HK-2 (cell line): ENCODE results near the gene PLXNC1.

Experiments used
- DNase-seq: peaks from one replicate; pipeline ENCODE4 v3.0.0-alpha.2; 2018; ENCODE audit not compliant: unreplicated experiment

Gene PLXNC1

DNA sequence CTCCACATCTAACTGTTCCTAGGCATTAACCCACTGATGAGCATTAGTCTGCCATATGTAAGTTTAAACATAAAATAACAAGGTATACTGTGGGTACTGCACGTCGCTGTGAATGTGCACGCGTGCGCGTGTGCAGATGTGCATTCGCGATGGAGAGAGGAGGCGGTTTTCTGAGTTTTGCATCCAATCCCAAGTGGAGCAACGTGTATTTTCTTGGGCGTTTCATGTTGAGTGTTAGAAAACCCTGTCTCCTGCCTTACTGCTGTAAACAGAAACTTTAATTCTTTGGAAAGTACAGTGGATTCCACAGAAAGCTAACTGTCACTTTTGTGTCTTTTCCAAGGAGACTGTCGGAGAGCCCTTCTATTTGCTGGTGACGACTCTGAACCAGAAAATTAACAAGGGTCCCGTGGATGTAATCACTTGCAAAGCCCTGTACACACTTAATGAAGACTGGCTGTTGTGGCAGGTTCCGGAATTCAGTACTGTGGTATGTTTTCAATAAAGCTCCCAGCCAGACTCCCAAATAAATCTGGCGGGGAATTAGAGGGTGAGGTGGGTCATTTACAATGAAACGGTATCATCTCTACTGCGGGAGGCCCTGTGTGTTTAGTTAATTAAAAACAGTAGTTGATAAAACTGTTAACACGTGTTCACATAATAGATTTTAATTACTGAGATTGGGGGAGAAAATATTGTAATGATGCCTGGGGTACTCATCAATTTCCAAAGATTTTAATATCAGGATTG lies 116.5 kb downstream of the PLXNC1 start:
- DNase-seq: no peak

DNA sequence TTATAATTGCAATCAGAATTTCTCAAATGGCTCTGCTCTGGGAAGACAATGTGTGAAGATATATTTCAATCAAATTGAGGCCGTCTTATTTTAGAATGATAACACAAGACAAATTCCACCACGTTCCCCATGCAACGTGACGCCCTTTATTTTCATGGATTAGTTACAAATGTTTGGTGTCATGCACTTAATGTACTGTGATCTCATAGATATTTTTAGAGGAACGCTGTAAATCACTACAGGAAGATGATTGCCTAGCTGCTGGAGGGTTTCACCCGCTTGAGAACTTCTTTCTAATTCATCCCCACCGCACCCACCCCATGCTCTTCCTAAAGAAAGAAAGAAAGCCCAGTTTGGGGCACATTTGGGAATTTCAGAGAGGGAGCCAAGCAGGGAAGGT lies 117.2 kb downstream of the PLXNC1 start:
- no peak for DNase-seq

DNA sequence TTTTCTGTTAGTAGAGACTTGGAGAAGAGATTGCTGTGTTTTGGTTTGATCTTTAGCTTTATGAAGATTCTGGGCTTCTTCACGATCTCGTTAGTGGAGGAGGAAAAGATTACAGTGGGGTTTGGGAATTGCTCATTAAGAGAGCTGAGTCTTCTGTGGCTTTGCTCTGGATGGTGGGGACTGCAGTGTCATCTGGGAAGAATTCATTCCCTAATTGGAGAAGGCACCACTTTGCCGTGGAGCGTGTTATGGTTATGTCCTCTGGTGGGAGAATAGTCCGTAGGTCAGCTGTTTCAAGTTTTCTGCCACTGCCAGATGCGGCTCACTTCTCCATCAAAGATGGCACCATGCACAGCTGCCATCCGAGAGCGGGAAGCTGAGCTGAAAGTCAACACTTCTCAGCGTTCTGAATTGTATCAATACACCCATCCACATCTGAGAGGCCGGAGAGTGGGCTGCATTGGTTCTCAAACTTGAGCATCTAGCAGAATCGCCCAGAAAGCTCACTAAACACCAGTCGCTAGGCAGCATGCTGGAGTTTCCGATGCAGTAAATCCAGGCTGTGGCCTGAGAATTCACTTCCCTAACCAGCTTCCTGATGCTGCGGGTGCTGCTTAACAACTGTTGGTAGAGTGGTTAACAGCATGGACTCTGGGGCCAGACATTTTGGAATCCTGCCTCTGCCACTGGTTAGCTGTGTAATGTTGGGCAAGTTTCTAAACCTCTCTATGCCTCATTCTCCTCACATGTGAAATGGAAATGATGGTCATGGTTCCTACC lies 117.8 kb downstream of the PLXNC1 start:
- no peak for DNase-seq

DNA sequence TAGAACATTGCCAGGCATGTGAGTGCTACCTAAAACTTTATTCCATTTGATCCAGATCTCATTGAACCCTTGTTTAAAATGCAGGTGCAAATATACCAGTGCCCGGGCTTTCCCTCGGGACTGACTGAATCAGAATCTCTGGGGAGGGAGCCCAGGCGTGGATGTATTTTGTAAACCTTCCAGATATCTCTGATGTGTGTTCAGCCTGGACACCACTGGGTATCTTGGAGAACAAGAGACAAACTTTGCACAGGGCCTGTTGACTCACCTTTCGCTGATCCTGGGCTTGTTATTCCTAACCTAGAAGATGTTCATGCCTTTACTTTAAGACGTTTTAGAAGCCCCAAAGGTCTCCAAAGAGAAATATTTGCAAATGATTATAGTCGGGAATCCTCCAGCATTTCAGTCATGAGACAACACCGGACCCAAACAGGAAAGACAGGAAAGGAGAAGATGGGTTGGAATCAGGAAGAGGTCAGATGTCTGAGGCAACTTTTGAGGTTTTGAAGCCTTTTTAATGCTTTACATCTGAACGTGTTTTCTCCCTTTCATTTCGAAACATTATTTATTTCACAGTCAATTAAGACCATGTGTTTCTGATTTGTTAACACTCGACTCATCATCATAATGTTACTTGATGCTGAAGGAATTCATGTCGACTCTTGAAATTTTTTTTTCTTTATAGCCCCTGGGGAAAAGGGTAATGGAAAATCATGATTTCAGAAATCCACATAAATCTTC lies 118.6 kb downstream of the PLXNC1 start:
- DNase-seq: no peak

DNA sequence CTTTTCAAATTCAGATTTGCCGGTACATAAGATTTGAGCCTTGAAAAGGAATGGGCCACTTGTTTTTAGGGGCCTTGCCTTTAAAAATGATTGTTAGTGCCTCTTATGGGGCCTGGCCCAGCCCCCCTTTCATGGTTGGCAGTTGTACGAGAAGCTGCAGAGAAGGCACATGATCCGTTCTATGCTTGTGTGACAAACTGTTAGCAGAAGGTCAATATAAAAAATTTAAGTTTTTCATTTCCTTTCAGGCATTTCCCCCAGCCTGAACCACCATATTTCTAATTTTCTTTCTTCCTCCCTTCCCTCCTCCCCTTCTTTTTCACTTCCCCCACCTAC lies 119.1 kb downstream of the PLXNC1 start:
- DNase-seq: no peak

DNA sequence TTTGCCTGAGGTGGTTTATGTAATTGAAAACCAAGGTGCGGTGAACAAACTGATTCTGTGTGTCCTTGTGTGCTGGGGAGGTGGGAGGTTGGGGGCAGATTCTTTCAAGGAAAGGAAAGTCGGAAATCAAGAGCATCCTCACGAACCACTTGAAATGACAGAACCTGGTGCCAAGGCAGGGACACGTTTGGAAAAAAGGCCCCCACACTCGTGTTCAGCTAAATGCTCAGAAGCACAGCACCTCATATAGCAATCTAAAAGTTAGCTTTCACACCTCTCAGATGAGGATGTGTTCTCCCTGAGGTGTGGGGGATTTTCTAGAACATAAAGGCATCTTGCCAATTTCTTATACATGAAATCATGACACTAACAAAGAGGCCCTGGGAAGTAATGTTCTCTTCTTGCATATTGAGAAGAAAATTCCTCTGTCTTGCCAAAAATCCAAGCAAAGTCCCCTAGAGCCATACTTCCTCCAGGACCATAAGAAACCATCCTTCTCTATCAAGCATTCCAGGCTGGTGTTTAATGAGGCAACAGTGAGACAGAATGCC lies 119.6 kb downstream of the PLXNC1 start:
- DNase-seq: no peak

DNA sequence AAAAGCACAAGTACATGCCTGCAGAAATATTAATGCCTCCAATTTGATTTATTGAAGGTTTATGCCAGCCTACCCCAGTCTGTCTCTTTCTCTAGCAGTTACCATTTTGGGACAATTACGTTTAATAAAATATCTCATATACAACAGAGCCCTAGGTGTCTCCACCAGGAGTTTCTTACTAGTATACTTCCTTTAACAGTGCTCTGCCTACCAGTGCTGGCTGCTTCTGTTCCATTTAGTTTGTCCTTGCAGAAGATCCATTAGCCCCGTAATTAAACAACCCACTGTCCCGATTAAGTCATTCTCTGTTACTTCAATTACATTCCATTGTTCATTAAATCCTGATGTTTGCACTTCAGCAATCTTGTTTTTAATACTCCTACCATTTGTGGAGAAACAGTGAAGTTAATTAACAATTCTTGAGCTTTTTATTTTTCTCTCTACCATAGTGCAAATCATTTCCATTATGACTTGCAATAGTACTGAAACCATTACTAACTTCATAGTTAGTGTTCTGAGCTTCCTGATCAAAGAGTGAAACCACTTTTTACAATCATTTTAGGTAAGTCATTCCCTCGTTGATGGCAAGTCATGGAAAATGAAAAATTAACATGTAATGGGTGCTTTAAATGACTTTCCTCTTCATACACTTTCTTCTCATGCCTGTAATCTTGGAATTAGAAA lies 121.1 kb downstream of the PLXNC1 start:
- DNase-seq: no peak

DNA sequence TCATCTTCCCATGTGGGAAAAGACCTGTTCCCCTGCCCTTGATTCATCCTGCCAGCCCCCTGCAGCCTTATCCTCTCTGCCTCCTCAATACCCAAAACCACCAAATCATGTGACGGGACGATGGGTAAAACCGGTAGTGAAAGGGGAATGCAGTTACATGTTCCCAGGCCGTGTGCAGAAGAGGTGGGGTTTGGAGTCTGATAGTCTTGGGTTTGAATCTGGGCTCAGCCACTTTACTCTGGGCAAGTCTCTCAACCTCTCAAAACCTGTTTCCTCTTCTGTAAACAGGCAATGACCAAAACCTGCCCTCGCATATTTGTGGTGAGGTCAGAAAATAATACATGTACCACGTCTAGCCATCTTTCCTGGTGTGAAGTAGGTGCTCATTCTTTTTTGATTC lies 123.0 kb downstream of the PLXNC1 start:
- no peak for DNase-seq

DNA sequence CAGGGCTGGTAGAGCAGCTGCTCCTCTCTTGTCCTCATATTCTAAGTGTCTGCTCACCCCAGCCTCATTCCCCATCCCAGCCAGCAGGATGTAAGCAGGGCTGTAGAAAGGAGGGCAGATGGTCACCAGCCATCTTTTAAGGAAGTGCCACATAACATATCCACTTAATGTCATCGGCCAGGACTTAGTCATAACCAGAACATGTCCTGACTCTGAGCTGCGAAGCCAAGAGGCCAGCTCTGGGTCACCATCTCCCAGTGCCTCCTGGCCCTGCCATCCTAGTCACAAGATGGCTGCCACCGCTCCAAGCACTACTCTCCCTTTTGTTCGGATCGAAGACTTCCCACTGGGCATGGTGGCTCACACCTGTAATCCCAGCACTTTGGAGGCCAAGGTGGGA lies 123.9 kb downstream of the PLXNC1 start:
- no peak for DNase-seq

DNA sequence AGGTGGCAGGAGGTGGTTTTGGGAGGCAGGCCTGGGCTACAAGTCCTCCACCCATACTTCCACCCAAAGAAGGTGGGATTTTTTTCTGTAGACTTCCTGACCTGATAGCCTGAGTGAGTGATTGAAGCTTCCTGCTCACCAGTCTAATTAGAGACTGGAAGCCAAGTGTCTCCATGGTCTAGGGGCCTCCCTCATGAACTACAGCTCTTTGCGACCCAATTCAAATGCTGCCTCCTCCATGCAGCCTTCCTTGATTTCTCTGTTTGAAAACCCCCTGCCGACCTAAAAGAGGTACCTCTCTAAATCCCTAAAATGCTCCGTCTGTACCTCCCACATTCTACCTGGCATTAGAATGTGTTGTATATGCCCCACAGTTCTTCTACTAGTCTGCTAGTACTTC lies 124.9 kb downstream of the PLXNC1 start:
- DNase-seq: no peak

DNA sequence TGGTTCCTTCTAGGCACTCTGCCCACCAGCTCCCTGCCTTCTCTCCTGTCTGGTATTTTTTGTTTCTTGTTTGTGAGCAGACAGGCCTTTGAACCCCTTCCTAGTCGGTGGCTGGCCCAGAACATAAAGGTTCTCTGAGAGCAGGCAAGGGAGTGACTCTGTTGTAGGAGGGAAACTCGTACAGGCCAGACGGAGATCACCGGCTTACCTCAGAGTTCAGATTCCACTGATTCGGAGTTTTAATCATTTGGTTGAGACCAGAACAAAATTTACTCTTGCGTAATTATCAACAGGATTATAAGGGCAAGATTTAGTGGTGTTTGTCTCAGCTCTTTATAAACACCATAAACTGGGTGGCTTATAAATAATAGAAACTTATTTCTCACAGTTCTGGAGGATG lies 128.3 kb downstream of the PLXNC1 start:
- DNase-seq: no peak

DNA sequence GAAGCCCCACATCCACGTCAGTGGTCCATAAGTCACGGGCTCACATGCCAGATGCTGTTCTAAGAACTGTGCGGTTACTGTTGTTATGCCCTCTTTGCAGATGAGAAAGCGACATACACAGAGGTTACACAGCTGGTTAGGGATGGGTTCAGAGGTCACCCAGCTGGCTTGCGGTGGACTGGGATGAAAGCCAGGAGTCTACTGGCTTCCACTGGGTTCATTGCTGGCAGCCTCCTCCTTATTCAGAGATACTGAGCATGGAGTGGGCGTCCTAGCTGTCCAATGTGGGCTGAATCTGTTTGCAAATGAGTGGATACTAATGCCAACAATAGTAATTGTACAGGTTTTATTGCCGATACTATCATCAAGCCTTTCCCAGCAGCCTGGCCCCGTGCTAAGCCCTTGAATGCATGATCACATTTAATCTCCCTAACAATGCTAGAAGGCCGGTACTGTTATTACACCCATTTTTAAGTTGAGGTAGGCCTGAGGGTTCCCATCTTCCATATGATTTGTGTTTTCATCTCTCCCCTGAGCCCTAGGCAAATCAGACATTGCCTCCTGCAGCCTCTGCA lies 129.1 kb downstream of the PLXNC1 start:
- no peak for DNase-seq

DNA sequence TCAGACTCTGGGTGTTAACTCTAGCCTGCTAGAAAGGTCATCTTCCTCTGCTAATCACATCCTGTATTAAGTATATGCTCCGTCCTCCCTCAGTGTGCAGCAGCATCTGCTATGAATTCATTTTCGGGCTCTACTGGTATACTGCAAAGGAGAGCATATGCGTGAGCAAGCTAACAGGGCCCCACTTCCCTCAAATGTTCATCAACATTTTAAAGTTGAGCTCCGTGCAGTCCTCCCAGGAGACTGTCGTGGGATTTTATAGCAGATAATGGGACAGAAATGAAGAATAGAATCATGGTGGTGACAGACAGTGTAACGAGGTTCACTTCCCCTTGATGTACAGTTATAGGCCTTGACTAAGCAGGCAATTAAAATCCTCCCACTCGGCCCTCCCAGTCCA lies 131.7 kb downstream of the PLXNC1 start:
- no peak for DNase-seq

DNA sequence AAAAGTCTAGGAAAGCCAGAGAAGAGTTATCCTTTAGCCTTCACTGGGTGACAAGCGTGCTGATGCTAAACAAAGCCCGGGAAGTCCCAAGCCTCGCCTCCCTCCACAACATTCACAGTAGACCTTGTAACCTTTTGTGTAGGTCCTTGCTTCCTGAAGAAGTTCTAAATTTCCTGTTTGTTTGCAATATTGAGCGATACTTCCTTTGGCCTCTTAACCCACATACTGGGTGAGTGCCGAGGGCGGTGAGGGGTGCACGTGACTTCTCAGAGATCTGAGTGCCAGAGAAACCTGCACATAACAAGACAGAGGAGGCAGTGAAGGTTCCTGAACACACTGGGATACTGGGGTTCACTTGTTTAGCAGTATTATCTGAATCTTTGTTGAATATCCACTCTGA lies 134.3 kb downstream of the PLXNC1 start:
- no peak for DNase-seq

DNA sequence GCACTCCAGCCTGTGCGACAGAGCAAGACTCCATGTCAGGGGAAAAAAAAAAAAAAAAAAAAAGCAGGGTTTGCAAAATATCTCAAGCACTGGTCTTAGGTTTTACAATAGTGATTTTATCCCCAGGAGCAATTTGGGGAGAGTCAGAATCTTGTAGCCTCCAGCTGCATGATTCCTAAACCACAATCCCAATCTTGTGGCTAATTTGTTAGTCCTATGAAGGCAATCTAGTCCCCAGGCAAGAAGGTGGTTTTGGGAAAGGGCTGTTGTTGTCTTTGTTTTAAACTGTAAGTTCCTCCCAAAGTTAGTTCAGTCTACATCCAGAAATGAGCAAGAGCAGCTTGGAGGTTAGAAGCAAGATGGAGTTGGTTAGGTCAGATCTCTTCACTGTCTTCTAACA lies 135.7 kb downstream of the PLXNC1 start:
- DNase-seq: no peak

DNA sequence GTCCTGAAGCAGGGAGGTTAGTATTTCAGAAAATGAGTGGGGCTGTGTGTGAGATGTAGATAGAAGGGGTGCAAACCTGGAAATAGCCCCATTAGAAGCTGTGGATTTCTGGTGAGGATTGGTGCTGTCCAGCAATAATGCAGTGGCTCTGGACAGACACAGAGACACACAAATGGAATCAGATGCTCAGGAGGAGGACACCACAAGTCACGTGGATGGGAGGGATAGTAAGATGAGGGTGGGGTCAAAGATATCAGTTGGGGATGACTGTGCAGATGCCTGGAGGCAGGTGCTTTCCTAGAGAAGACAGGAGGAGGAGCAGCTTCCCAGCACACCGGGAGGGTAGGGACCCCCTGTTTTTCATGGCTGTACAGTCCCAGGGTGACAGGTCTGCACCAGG lies 136.5 kb downstream of the PLXNC1 start:
- DNase-seq: no peak

DNA sequence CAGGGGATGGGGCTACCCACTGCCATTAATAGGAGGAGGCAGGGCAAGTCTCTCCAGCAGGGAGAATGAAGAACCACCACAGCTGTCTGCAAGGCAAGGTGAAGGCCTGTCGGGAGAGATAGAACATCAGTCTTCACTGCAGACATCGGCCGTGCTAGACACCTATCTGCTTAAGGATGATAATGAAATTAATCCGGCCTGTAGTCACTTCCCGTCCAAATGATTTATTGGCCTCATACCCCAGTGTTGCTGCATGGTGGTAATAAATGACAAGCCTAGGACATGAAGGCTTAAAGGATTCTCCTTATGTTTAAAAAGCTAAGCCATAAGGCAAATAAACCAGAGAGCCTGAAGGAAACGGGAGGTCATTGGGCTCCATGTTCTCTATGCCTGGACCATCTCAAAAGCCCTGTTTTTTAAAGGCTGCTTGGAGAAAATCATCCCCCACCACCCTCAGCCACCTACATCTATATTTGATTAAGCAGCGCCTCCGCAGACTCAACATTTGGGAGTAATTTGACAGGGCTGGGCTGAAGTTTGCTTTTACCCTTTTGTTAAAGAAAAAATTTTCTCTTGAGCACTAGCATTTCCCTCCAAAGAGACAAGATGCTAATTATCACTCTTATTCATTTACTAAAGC lies 137.7 kb downstream of the PLXNC1 start:
- DNase-seq: no peak

DNA sequence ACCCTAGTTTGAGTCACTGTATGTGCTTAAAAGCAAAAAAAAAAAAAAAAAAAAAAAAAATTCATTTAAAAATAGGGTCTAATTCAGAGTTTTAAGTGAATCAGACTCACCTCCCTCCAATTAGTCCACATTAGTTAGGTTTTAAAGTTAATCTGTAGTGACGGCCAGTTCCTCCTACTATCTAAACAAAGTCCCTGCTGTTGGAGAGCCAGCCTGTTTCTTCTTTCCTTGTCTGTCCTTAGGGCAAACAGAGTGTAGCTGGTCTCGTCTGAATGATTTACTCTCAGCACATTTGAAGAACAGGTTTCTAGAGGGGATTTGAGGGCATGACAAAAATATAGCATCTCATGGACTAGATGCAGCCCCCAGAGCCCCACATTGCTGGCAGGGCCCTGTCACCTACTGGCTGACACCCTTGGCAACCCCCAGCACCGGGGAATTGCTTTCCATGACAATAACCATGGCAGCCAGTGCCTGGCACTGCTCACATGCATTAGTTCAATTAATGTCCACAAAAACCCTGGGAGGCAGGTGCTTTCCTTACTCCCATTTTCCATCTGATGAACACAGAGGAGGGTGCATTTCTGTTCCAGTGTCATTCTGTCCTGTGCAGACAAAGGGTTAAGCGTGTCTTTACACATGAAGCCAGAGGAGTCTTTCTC lies 138.3 kb downstream of the PLXNC1 start:
- no peak for DNase-seq

DNA sequence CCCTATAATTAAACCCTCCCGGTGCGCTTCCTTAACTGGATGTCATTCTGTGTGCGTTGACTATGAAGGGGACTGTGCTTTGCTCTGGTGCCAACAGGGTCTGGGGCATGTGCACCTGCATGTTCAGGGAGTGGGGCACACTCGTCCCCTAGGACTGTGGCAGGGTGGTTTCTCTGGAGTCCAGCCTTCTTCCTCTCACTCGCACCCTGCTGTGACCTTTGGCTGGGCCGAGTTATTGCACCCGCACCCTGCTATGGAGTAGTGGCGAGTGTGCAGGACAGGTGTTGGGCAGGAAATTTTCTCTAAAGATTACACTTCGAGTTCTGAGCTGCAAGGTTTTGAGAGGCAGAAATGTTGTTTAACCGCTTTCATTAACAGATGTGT lies 138.9 kb downstream of the PLXNC1 start:
- DNase-seq: no peak

DNA sequence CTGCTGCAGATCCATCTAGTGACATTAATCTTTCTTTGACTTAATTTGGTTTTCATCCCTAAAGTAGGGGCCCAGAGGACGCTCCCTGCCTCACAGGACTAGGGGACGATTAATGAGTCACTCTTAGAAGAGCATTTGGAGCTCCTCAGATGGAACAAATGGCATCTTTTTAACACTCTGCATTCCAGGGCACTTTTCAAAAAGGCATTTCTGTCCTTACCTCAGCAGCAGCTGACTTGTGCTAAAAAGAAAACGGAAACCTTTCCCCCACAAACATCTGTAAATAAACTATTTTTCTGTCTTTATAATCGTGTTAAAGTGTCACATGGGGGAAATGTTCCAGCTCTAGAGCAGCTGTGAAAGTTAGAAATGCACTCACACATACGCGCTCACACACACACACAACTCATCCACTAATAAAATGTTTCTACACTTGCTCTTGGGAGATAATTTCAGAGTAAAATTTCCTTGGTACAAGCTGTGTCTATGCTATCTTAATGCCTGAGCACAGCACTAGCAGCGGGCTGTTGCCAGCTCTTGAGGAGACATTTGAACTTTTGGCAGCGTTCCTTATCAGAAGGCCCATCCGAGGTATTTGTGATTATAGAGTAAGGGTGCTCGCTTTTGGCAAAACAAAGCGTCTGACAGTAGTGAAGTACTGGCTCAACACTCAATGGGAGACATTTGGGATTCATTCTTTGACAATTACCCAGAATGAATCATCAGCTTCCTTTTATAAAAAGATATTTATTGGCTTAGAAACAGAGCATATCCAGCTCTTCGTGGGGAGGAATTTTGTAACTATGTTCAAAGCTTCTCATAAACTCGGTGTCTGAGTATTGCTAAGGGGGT lies 141.3 kb downstream of the PLXNC1 start:
- no peak for DNase-seq
